ENCODE measurements around the gene FGFR2.

The FGFR2 gene

GRCh38 chr10:121433965-121434364 lies 164.3 kb downstream of the FGFR2 start:
- Histone ChIP-seq H3K4me2 (ENCODE audit: low read length) (no peak overlapping the region), H3K27me3 (ENCODE audit: low read depth, low read length) (no peaks in the 10 kb centered on the region), H3K4me1 (ENCODE audit: low read length) (peaks cover 23% of the 10 kb centered on the region), H3K4me3 (ENCODE audit: low read length) (no peak overlapping the region), H3K9me3 (ENCODE audit: insufficient read depth, low read length) (no peaks in the 10 kb centered on the region), H3K9ac (ENCODE audit: low read length) (no peak overlapping the region), H3K27ac (ENCODE audit: low read length) (no peak overlapping the region), H4K20me1 (ENCODE audit: insufficient read depth, low read length) (no peaks in the 10 kb centered on the region), H3K36me3 (replicated peaks; ENCODE audit: low read depth, low read length) (no peaks in the 10 kb centered on the region), H2AFZ (ENCODE audit: low read depth, low read length) (no peak overlapping the region), H3K79me2 (ENCODE audit: low read length) (no peaks in the 10 kb centered on the region)
- TF ChIP-seq EZH2phosphoT487 (IDR thresholded peaks at IDR 0.05; ENCODE audit: low read depth) (no peak), CTCF (IDR thresholded peaks at IDR 0.05; ENCODE audit: low read depth, low read length) (no peak)

- TF ChIP-seq CTCF (IDR thresholded peaks at IDR 0.05; ENCODE audit: low read depth, low read length) (no peak), EZH2phosphoT487 (IDR thresholded peaks at IDR 0.05; ENCODE audit: low read depth) (no peak)
- Histone ChIP-seq H3K4me3 (ENCODE audit: low read length) (no peak overlapping the region), H3K4me1 (ENCODE audit: low read length) (no peaks in the 10 kb centered on the region), H3K9me3 (ENCODE audit: insufficient read depth, low read length) (no peaks in the 10 kb centered on the region), H4K20me1 (ENCODE audit: insufficient read depth, low read length) (no peaks in the 10 kb centered on the region), H3K9ac (ENCODE audit: low read length) (no peak overlapping the region), H3K36me3 (replicated peaks; ENCODE audit: low read depth, low read length) (no peaks in the 10 kb centered on the region), H3K79me2 (ENCODE audit: low read length) (no peaks in the 10 kb centered on the region), H3K27ac (ENCODE audit: low read length) (no peak overlapping the region), H3K4me2 (ENCODE audit: low read length) (no peak overlapping the region), H2AFZ (ENCODE audit: low read depth, low read length) (no peak overlapping the region), H3K27me3 (ENCODE audit: low read depth, low read length) (no peaks in the 10 kb centered on the region)
These were observed 169.4 kb downstream of the FGFR2 start for GRCh38 chr10:121428867-121429266.

Data from OCI-LY3 (cell line).